Vagina (tissue), 2 donors: ENCODE measurements around the gene PDE4D. TPM values are rescaled to one million over a fixed set of nuclear protein-coding genes. Genes with fewer than 3 reads are reported as not detected.

Source experiments
- DNase-seq, 2 donors: peaks; one replicate each; pipeline ENCODE4 v3.0.0-alpha.2; 2017; ENCODE audit errors: extremely low spot score in 2 of 2
- H3K27ac ChIP-seq: fragments of 200-600 bp; sonication (generic); one replicate; pipeline ENCODE4 v1.5.1; 2019
- H3K27me3 ChIP-seq: fragments of 200-600 bp; sonication (generic); one replicate; pipeline ENCODE4 v1.5.1; 2019
- H3K36me3 ChIP-seq, 2 donors: fragments of 200-600 bp; sonication (generic); one replicate each; pipeline ENCODE4 v1.5.1; 2017 to 2019
- H3K4me1 ChIP-seq: fragments of 200-600 bp; sonication (generic); one replicate; pipeline ENCODE4 v1.5.1; 2019
- H3K4me3 ChIP-seq, 2 donors: fragments of 200-600 bp; sonication (generic); 1 replicate in 1 of 2; 2 replicates in 1 of 2; pipeline ENCODE4 v1.5.1; 2016 to 2019
- H3K9me3 ChIP-seq: fragments of 200-600 bp; sonication (generic); one replicate; pipeline ENCODE4 v1.5.1; 2019
- POLR2A ChIP-seq, 2 donors: fragments of 450-650 bp; IDR thresholded peaks; one replicate each; pipeline ENCODE4 v1.6.1; 2017; ENCODE audit warnings: antibody characterized with exemption in 2 of 2, mild to moderate bottlenecking in 2 of 2, moderate library complexity in 2 of 2
- POLR2AphosphoS5 ChIP-seq, 2 donors: sonication (generic); formaldehyde crosslinking; IDR thresholded peaks; one replicate each; pipeline ENCODE4 v1.9.0; 2017; ENCODE audit warnings: antibody characterized with exemption in 2 of 2, mild to moderate bottlenecking in 2 of 2, low read depth in 1 of 2; ENCODE audit not compliant: insufficient read depth in 1 of 2
- intact Hi-C: fragments of 100-400 bp; cut with DNase I; formaldehyde crosslinking; loops from one replicate; pipeline ENCODE4 v1.15.1; 2023
- total RNA-seq: library from RNA; depleted of rRNA; stranded (reverse); fragments of >200 nt; gene quantifications from one replicate; pipeline ENCODE4 v1.2.3, GENCODE V29; 2016
- TF ChIP-seq, protein P1 (sequence below), 3 experiments: fragments of 450-650 bp in 2 of 3; fragments of 200-600 bp in 1 of 3; sonication (generic) in 1 of 3; IDR thresholded peaks; one replicate each; pipeline ENCODE4 v1.5.1; 2017 to 2019; ENCODE audit warnings: antibody characterized with exemption in 3 of 3, mild to moderate bottlenecking in 2 of 3, moderate library complexity in 2 of 3

The PDE4D gene
- total RNA-seq, 1 donor from 2014 or later: 86.9 TPM

DNA sequence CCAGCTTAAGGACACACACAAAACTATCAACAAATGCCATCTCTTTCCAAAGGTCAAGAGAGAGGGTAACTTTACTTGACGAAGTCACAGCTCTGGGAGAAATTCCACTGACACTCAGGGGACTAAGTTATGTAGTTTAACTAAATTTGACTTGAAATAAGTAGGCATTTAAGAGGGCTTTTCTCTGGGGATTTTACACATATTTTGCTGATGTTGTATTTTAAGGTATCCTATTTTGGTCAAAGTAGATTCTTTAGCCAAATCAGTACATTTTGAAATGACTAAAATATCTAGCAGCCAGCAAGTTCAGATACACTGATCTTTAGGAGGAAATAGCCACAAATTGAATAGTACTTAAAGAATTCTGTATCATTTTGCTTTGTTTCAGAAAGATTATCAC, 652.0 kb downstream of the PDE4D start:
- DNase-seq: no peak
- TF ChIP-seq POLR2AphosphoS5 (IDR thresholded peaks at IDR 0.05; ENCODE audit: insufficient read depth in 1 of 2, low read depth in 1 of 2): no peak
- TF ChIP-seq, protein P1, sequence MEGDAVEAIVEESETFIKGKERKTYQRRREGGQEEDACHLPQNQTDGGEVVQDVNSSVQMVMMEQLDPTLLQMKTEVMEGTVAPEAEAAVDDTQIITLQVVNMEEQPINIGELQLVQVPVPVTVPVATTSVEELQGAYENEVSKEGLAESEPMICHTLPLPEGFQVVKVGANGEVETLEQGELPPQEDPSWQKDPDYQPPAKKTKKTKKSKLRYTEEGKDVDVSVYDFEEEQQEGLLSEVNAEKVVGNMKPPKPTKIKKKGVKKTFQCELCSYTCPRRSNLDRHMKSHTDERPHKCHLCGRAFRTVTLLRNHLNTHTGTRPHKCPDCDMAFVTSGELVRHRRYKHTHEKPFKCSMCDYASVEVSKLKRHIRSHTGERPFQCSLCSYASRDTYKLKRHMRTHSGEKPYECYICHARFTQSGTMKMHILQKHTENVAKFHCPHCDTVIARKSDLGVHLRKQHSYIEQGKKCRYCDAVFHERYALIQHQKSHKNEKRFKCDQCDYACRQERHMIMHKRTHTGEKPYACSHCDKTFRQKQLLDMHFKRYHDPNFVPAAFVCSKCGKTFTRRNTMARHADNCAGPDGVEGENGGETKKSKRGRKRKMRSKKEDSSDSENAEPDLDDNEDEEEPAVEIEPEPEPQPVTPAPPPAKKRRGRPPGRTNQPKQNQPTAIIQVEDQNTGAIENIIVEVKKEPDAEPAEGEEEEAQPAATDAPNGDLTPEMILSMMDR (IDR thresholded peaks at IDR 0.05): no peak
- TF ChIP-seq POLR2A (IDR thresholded peaks at IDR 0.05): no peak
- Histone ChIP-seq H3K36me3 (no peaks in the 10 kb centered on the region), H3K4me3 (no peak overlapping the region), H3K4me1 (peaks cover 17% of the 10 kb centered on the region), H3K27me3 (no peaks in the 10 kb centered on the region), H3K9me3 (no peaks in the 10 kb centered on the region), H3K27ac (no peak overlapping the region)
- intact Hi-C loops: no loop called here

DNA sequence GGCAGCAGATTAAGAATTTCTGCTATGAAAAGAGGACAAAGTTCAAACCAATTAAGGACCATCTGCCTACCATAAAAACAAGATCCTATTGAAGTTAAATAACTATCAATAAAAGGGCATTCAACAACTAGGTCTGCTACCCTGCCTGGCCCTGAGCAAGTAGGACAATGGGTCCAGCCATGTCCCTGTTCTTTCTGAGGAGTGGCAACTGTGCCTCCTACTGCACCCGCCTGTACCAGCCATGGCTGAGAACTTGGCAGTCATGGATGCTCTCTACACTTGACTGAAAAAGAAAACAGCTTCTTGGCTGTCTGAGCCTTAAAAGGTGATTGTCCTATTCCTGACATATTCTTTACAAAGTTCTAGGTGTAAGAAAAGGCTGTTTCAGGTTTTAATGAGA, 652.4 kb downstream of the PDE4D start:
- Histone ChIP-seq H3K36me3 (no peaks in the 10 kb centered on the region), H3K9me3 (no peaks in the 10 kb centered on the region), H3K27ac (no peak overlapping the region), H3K4me3 (no peak overlapping the region), H3K27me3 (no peaks in the 10 kb centered on the region), H3K4me1 (peaks cover 13% of the 10 kb centered on the region)
- intact Hi-C loops: no loop called here
- no peak for TF ChIP-seq POLR2A (IDR thresholded peaks at IDR 0.05)
- TF ChIP-seq POLR2AphosphoS5 (IDR thresholded peaks at IDR 0.05; ENCODE audit: insufficient read depth in 1 of 2, low read depth in 1 of 2): no peak
- TF ChIP-seq, protein P1 (IDR thresholded peaks at IDR 0.05): no peak
- no peak for DNase-seq

DNA sequence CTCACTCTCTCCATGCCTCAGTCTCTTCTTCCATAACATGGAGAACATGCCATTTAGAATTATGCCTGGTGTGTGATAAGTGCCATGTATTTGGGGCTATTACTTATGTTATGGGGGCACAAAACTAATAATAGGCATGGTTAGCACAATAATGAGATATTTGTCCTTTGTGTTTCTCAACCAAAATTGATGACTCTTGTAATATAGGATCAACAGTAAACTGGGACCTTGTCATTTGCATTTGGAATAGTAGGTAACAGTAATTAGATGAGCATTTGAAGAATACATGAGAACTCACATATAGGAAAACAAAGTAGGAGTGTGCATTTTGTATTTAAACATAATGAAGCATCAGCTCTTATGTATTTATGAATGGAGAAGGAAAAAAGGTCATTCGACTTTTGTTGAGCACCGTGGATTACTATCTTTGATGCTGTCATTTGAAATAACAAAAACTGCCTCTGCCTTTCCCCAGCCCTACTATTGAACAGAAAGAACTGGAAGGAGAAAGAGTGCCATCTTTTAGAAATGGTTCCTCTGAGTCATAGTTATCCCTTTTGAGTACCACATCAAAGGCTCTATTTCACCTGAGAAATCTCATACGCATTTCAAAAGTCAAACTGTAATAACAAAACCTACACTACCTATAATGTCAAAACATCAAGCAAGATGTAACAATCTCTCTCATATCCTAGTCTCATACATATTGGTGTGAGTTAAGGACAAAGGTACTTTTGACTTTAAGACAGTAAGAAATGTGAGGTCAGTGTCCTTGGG, 655.2 kb downstream of the PDE4D start:
- H3K9me3 ChIP-seq: no peaks in the 10 kb centered on the region
- DNase-seq: no peak
- no peaks in the 10 kb centered on the region for H3K36me3 ChIP-seq
- no peak overlapping the region for H3K27ac ChIP-seq
- intact Hi-C loops: no loop called here
- H3K4me1 ChIP-seq: no peaks in the 10 kb centered on the region
- H3K4me3 ChIP-seq: no peak overlapping the region
- no peaks in the 10 kb centered on the region for H3K27me3 ChIP-seq
- TF ChIP-seq, protein P1 (IDR thresholded peaks at IDR 0.05): no peak
- TF ChIP-seq POLR2AphosphoS5 (IDR thresholded peaks at IDR 0.05; ENCODE audit: insufficient read depth in 1 of 2, low read depth in 1 of 2): no peak
- TF ChIP-seq POLR2A (IDR thresholded peaks at IDR 0.05): no peak

DNA sequence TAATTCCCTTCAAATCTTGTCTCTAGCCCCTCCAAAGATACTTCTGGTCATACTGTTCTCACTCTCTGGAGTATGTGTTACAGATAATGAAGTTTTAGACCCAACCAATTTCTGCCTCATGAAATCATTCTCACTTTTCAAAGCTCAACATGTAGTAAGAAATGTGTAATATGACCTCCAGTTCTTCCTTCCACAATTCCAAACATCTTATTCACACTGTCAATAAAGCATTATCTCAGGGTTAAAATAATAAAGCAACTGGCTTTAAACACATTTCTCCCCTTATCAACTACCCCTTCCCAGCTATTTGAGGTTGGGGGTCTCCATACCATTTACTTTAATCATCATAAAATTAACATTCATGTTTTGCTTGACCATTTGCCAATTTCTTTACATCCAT, 656.5 kb downstream of the PDE4D start:
- no peak for DNase-seq

DNA sequence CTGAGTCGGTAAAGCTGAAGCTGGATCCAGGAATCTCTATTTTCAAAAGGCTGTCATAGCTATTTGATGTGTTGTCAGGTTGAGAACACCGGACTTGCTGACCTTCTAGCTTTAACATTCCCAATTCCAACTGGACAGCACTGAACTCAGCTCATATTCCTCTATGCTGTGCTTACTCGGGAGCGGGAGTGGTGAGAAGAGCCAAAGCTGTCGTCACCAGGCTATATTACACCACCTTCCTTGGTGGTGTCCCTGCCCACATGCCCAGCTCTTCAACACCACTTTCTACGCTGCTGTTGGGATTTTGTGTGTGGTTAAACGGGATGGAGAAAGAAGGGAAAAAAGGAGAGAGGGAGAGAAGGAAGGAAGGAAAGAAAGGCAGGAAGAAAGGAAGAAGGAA, 657.1 kb downstream of the PDE4D start:
- Histone ChIP-seq H3K4me1 (no peaks in the 10 kb centered on the region), H3K9me3 (no peaks in the 10 kb centered on the region), H3K36me3 (no peaks in the 10 kb centered on the region), H3K4me3 (no peak overlapping the region), H3K27ac (no peak overlapping the region), H3K27me3 (no peaks in the 10 kb centered on the region)
- TF ChIP-seq POLR2A (IDR thresholded peaks at IDR 0.05) (no peak), POLR2AphosphoS5 (IDR thresholded peaks at IDR 0.05; ENCODE audit: insufficient read depth in 1 of 2, low read depth in 1 of 2) (no peak)
- TF ChIP-seq, protein P1 (IDR thresholded peaks at IDR 0.05): no peak
- DNase-seq: no peak
- intact Hi-C loops: no loop called here

More for the DNA sequence above, 656.5 kb downstream of the PDE4D start:
- intact Hi-C loops: no loop called here
- no peak for TF ChIP-seq POLR2AphosphoS5 (IDR thresholded peaks at IDR 0.05; ENCODE audit: insufficient read depth in 1 of 2, low read depth in 1 of 2)
- TF ChIP-seq POLR2A (IDR thresholded peaks at IDR 0.05): no peak
- TF ChIP-seq, protein P1 (IDR thresholded peaks at IDR 0.05): no peak
- Histone ChIP-seq H3K27me3 (no peaks in the 10 kb centered on the region), H3K4me1 (no peaks in the 10 kb centered on the region), H3K36me3 (no peaks in the 10 kb centered on the region), H3K27ac (no peak overlapping the region), H3K4me3 (no peak overlapping the region), H3K9me3 (no peaks in the 10 kb centered on the region)
